Measurements from ENCODE around the gene AMTN.

The AMTN gene

GRCh38 chr4:70559924-70560323 lies 41.6 kb downstream of the AMTN start:
- no peak for DNase-seq (ENCODE audit: low spot score)

- peak; percentile 49 for DNase-seq (ENCODE audit: low spot score)
Observed at GRCh38 chr4:70564033-70564432, 45.7 kb downstream of the AMTN start.

GRCh38 chr4:70570796-70571195 lies 52.4 kb downstream of the AMTN start:
- DNase-seq (ENCODE audit: low spot score), result no peak

GRCh38 chr4:70571772-70572171 lies 53.4 kb downstream of the AMTN start:
- DNase-seq (ENCODE audit: low spot score), result no peak

- no peak for DNase-seq (ENCODE audit: low spot score)
Observed at GRCh38 chr4:70575964-70576363, 57.6 kb downstream of the AMTN start.

- no peak for DNase-seq (ENCODE audit: low spot score)
Observed at GRCh38 chr4:70577220-70577927, 59.0 kb downstream of the AMTN start.

GRCh38 chr4:70581980-70582379 lies 63.6 kb downstream of the AMTN start:
- DNase-seq (ENCODE audit: low spot score), result no peak

Data from kidney tubule cell (primary cell).